Measurements from ENCODE around the gene C1QTNF8. TPM values are rescaled to one million over a fixed set of nuclear protein-coding genes. Genes with fewer than 3 reads are reported as not detected.

C1QTNF8 gene
- total and polyA plus RNA-seq, 2 experiments from 2014 or later = not detected

DNA sequence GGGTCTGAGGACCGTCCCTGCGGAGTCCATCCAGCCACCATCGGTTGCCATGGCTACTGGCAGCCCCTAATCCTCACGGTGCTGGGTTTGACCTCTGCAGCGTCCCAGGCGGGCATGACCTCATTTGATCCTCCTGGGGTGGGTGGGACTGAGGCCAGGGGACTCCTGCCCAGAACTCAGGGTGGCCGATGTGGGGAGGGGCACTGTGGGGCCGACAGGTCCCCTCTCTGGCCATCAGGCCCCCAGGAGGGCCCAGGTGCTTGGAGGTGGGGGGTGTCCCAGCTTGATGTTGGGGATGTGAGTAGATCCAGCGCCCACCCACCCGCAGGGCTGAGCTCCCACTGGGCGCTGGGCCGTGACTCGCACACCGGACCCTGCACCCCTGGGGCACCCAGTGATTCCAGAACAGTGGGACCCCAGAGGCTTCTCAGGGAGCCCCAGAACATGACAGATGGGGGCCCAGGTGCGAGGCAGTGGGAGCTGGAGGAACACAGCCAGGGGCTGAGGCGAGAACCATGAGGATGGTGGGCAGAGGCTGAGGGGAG lies 25.1 kb downstream of the C1QTNF8 start:
- peaks cover 23% of the 10 kb centered on the region for H3K27me3 ChIP-seq (replicated peaks; ENCODE audit: insufficient read depth)
- H3K27ac ChIP-seq = no peak overlapping the region
- no peaks in the 10 kb centered on the region for H3F3A ChIP-seq (ENCODE audit: insufficient read depth)
- DNase-seq = no peak
- in situ Hi-C loops (cut with MboI) = loop anchor here (25.0 kb wide), 1 partner anchor 259 kb away; the partner anchor contains the start of gene GNG13
- no peaks in the 10 kb centered on the region for H3K36me3 ChIP-seq (ENCODE audit: low read depth)
- no peak overlapping the region for H2AFZ ChIP-seq
- no peak overlapping the region for H3K9ac ChIP-seq
- no peak overlapping the region for H3K4me2 ChIP-seq (ENCODE audit: unreplicated experiment)
- no peaks in the 10 kb centered on the region for H3K9me2 ChIP-seq (ENCODE audit: insufficient read depth)
- WGBS, 2 experiments (ENCODE audit: low coverage in 1 of 2, low lambda C conversion rate in 2 of 2, missing lambda C conversion rate in 2 of 2) = 23 to 39% methylated on average over 12 to 16 of the region's 16 CpGs
- H3K4me3 ChIP-seq = no peak overlapping the region
- H3K79me2 ChIP-seq (ENCODE audit: insufficient read depth) = no peaks in the 10 kb centered on the region
- no peaks in the 10 kb centered on the region for H3K9me3 ChIP-seq (ENCODE audit: low read depth)
- no peaks in the 10 kb centered on the region for H3K4me1 ChIP-seq (ENCODE audit: insufficient read depth)
- no peaks in the 10 kb centered on the region for H4K20me1 ChIP-seq (ENCODE audit: insufficient read depth)
- no peak for TF ChIP-seq EZH2 (IDR thresholded peaks at IDR 0.05; ENCODE audit: insufficient read depth, poor library complexity, severe bottlenecking)
- no peak for TF ChIP-seq EZH2phosphoT487 (IDR thresholded peaks at IDR 0.05; ENCODE audit: insufficient read depth, low read depth)

DNA sequence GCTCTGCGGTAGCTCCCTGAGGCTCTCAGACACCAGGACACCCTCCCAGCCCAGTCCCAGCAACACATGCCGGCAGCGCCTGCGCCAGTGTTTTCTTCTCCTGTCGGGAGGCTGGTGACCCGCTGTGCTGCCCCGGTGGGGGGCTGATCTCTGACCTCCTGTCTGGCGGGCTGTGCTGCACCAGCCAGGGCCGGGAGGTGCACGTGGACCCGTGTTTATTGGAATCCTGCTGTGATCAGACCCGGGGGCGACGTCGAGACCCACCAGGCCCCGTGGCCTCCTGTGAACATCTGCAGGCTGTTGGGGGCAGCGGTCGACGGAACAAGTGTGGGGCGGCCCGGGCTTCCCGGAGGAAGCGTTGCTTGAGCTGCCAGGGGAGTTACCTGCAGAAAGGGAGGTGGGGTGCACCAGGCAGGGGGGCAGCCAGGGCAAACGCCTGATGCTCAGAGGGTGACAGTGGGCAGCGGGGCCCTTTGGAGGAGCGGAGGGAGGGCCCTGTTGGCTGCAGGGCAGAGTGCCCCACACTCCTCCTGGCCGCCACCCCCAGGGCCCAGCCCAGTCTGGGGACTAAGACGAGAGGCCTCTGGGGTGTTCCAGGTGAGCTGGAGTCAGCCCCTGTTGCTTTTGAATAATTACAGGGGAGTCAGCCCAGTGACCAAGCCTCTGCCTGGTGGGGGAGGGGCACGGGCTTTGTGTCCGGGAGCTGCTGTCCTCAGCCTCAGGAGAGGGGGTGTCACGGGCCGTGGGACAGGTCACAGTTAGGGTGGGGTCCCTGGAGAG lies 25.8 kb downstream of the C1QTNF8 start:
- Histone ChIP-seq H3K4me2 (ENCODE audit: unreplicated experiment) (no peak overlapping the region), H3K9ac (no peak overlapping the region), H3K9me2 (ENCODE audit: insufficient read depth) (no peaks in the 10 kb centered on the region), H4K20me1 (ENCODE audit: insufficient read depth) (no peaks in the 10 kb centered on the region), H3K27ac (no peak overlapping the region), H3K9me3 (ENCODE audit: low read depth) (no peaks in the 10 kb centered on the region), H3K27me3 (replicated peaks; ENCODE audit: insufficient read depth) (peaks cover 28% of the 10 kb centered on the region), H3K79me2 (ENCODE audit: insufficient read depth) (no peaks in the 10 kb centered on the region), H3K4me3 (no peak overlapping the region), H3F3A (ENCODE audit: insufficient read depth) (no peaks in the 10 kb centered on the region), H3K36me3 (ENCODE audit: low read depth) (no peaks in the 10 kb centered on the region), H2AFZ (no peak overlapping the region), H3K4me1 (ENCODE audit: insufficient read depth) (no peaks in the 10 kb centered on the region)
- DNase-seq = no peak
- TF ChIP-seq EZH2 (IDR thresholded peaks at IDR 0.05; ENCODE audit: insufficient read depth, poor library complexity, severe bottlenecking) = no peak
- in situ Hi-C loops (cut with MboI) = loop anchor here (25.0 kb wide), 1 partner anchor 258 kb away; the partner anchor contains the start of gene GNG13
- 14 to 18% methylated on average over 31 to 32 of the region's 32 CpGs for WGBS, 2 experiments (ENCODE audit: low coverage in 1 of 2, low lambda C conversion rate in 2 of 2, missing lambda C conversion rate in 2 of 2)

DNA sequence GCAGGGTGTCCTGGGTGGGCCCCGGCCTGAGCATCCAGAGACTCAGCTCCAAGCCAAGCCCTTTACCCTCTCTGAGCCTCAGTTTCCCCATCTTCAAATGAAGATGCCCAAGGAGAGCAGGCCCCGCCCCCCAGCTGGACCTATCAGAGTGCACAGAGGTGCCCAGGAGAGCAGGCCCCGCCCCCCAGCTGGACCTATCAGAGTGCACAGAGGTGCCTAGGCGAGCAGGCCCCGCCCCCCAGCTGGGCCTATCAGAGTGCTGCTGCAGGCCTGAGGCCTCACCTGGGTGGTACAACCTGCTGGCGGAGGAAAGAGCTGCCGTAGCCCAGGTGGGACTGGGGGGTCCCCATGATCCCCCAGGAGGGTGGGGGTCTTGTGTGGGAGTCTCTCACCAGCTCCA lies 26.9 kb downstream of the C1QTNF8 start:
- WGBS, 2 experiments (ENCODE audit: low coverage in 1 of 2, low lambda C conversion rate in 2 of 2, missing lambda C conversion rate in 2 of 2) = 64 to 65% methylated on average over 6 to 7 of the region's 7 CpGs
- in situ Hi-C loops (cut with MboI) = loop anchor here (25.0 kb wide), 1 partner anchor 257 kb away; the partner anchor contains the start of gene GNG13

DNA sequence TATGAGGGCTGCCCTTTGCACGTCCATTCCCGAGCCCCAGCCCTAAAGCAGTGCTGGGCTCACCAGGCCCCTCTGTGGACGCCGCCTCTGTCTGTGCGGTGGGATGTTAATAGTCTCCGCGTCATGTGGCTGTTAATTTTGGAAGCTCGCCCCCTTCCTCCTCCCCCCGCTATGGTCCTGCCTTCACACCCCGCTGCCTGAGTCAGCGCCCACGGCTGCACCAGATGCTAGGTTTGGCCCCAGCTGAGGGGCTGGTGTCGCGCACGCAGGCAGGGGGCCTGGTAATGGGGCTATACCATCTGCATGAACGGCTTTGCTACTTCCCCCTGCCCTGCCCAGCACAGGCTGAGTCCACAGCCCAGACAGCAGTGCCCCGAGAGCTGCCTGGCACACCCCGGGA lies 27.6 kb downstream of the C1QTNF8 start:
- 46 to 52% methylated on average over 17 to 18 of the region's 18 CpGs for WGBS, 2 experiments (ENCODE audit: low coverage in 1 of 2, low lambda C conversion rate in 2 of 2, missing lambda C conversion rate in 2 of 2)
- in situ Hi-C loops (cut with MboI) = loop anchor here (25.0 kb wide), 1 partner anchor 256 kb away; the partner anchor contains the start of gene GNG13
- Histone ChIP-seq H3K27me3 (replicated peaks; ENCODE audit: insufficient read depth) (peaks cover 39% of the 10 kb centered on the region), H2AFZ (no peak overlapping the region), H3K36me3 (ENCODE audit: low read depth) (no peaks in the 10 kb centered on the region), H3K9me3 (ENCODE audit: low read depth) (no peaks in the 10 kb centered on the region), H3K4me2 (ENCODE audit: unreplicated experiment) (no peak overlapping the region), H3K27ac (no peak overlapping the region), H3K4me1 (ENCODE audit: insufficient read depth) (no peaks in the 10 kb centered on the region), H3K9me2 (ENCODE audit: insufficient read depth) (no peaks in the 10 kb centered on the region), H3K4me3 (no peak overlapping the region), H3K9ac (no peak overlapping the region), H3K79me2 (ENCODE audit: insufficient read depth) (no peaks in the 10 kb centered on the region), H3F3A (ENCODE audit: insufficient read depth) (no peaks in the 10 kb centered on the region), H4K20me1 (ENCODE audit: insufficient read depth) (no peaks in the 10 kb centered on the region)
- no peak for DNase-seq
- TF ChIP-seq EZH2 (IDR thresholded peaks at IDR 0.05; ENCODE audit: insufficient read depth, poor library complexity, severe bottlenecking) = no peak
- TF ChIP-seq EZH2phosphoT487 (IDR thresholded peaks at IDR 0.05; ENCODE audit: insufficient read depth, low read depth) = no peak

More for the DNA sequence above, 26.9 kb downstream of the C1QTNF8 start:
- H3K27me3 ChIP-seq (replicated peaks; ENCODE audit: insufficient read depth) = peaks cover 36% of the 10 kb centered on the region
- H3K9me2 ChIP-seq (ENCODE audit: insufficient read depth) = no peaks in the 10 kb centered on the region
- DNase-seq = no peak
- H2AFZ ChIP-seq = no peak overlapping the region
- no peaks in the 10 kb centered on the region for H3K4me1 ChIP-seq (ENCODE audit: insufficient read depth)
- H3K79me2 ChIP-seq (ENCODE audit: insufficient read depth) = no peaks in the 10 kb centered on the region
- TF ChIP-seq EZH2phosphoT487 (IDR thresholded peaks at IDR 0.05; ENCODE audit: insufficient read depth, low read depth) (no peak), EZH2 (IDR thresholded peaks at IDR 0.05; ENCODE audit: insufficient read depth, poor library complexity, severe bottlenecking) (no peak)
- no peak overlapping the region for H3K9ac ChIP-seq
- H3K9me3 ChIP-seq (ENCODE audit: low read depth) = no peaks in the 10 kb centered on the region
- no peaks in the 10 kb centered on the region for H4K20me1 ChIP-seq (ENCODE audit: insufficient read depth)
- no peaks in the 10 kb centered on the region for H3K36me3 ChIP-seq (ENCODE audit: low read depth)
- no peak overlapping the region for H3K27ac ChIP-seq
- H3F3A ChIP-seq (ENCODE audit: insufficient read depth) = no peaks in the 10 kb centered on the region
- no peak overlapping the region for H3K4me2 ChIP-seq (ENCODE audit: unreplicated experiment)
- H3K4me3 ChIP-seq = no peak overlapping the region

Data from GM23248 (cell line).